WTC11 (cell line): Measurements from ENCODE around the gene VWA8. TPM values are rescaled to one million over a fixed set of nuclear protein-coding genes. Genes with fewer than 3 reads are reported as not detected.

Experiments
- ATAC-seq: fragments of 200-7000 bp; cut with Tn5 transposase; 2 replicates; pipeline ENCODE4 v1.10.0; 2021; ENCODE audit warnings: mild to moderate bottlenecking, moderate library complexity
- CTCF ChIA-PET: fragments of 300-600 bp; sonication (Branson Sonifier 250); formaldehyde crosslinking; loops from one replicate; lab custom pipeline; 2021; ENCODE audit warnings: antibody characterized with exemption; lab: Charles Lee
- POLR2A ChIA-PET: fragments of 350-600 bp; sonication (Branson Sonifier 250); formaldehyde crosslinking; loops from one replicate; lab custom pipeline; 2021; ENCODE audit warnings: antibody characterized with exemption; lab: Charles Lee
- DNase-seq: peaks from one replicate; pipeline ENCODE4 v3.0.0; 2021; ENCODE audit warnings: low spot score
- H3K27ac Mint-ChIP-seq: 2 replicates; pipeline ENCODE4 v1.8.0; 2021; ENCODE audit warnings: mixed read lengths
- H3K27me3 Mint-ChIP-seq: 2 replicates; pipeline ENCODE4 v1.8.0; 2021; ENCODE audit warnings: low read depth, mild to moderate bottlenecking, moderate library complexity, mixed read lengths
- H3K36me3 Mint-ChIP-seq: 2 replicates; pipeline ENCODE4 v1.8.0; 2021; ENCODE audit warnings: mixed read lengths
- H3K4me1 Mint-ChIP-seq: 2 replicates; pipeline ENCODE4 v1.8.0; 2022; ENCODE audit warnings: mixed read lengths
- H3K4me3 Mint-ChIP-seq: 2 replicates; pipeline ENCODE4 v1.8.0; 2021; ENCODE audit warnings: mild to moderate bottlenecking, moderate library complexity, mixed read lengths
- H3K9me3 Mint-ChIP-seq: 2 replicates; pipeline ENCODE4 v1.8.0; 2021; ENCODE audit warnings: mixed read lengths
- CBFB ChIP-seq: sonication (generic); formaldehyde crosslinking; IDR thresholded peaks from 2 replicates; pipeline ENCODE4 v1.8.1; 2022; ENCODE audit warnings: mild to moderate bottlenecking, low read depth, missing genetic modification reagents
- EMX1 ChIP-seq: fragments of 250-450 bp; sonication (Bioruptor Pico); IDR thresholded peaks from 2 replicates; pipeline ENCODE4 v1.8.0; 2021; ENCODE audit warnings: mild to moderate bottlenecking
- ESRRA ChIP-seq: sonication (generic); formaldehyde crosslinking; IDR thresholded peaks from 2 replicates; pipeline ENCODE4 v1.8.1; 2022; ENCODE audit warnings: mild to moderate bottlenecking, missing genetic modification reagents, borderline replicate concordance
- JUN ChIP-seq: sonication (generic); formaldehyde crosslinking; IDR thresholded peaks from 2 replicates; pipeline ENCODE4 v1.8.0; 2023; ENCODE audit warnings: mild to moderate bottlenecking, missing genetic modification reagents
- MXD4 ChIP-seq: fragments of 250-450 bp; sonication (Bioruptor Pico); IDR thresholded peaks from 2 replicates; pipeline ENCODE4 v1.8.0; 2021; ENCODE audit warnings: mild to moderate bottlenecking, moderate library complexity, borderline replicate concordance
- MYBL2 ChIP-seq: sonication (generic); formaldehyde crosslinking; IDR thresholded peaks from 2 replicates; pipeline ENCODE4 v1.8.1; 2023; ENCODE audit warnings: mild to moderate bottlenecking, moderate library complexity, missing genetic modification reagents
- NFATC4 ChIP-seq: fragments of 250-450 bp; sonication (Bioruptor Pico); IDR thresholded peaks from 2 replicates; pipeline ENCODE4 v1.9.0; 2021; ENCODE audit warnings: mild to moderate bottlenecking
- NR3C1 ChIP-seq: sonication (generic); formaldehyde crosslinking; conservative IDR thresholded peaks from 2 replicates; pipeline ENCODE4 v1.8.1; 2023; ENCODE audit warnings: low read depth, mild to moderate bottlenecking, missing genetic modification reagents
- SMAD3 ChIP-seq: sonication (generic); formaldehyde crosslinking; IDR thresholded peaks from 2 replicates; pipeline ENCODE4 v1.8.0; 2022; ENCODE audit warnings: missing genetic modification reagents, mild to moderate bottlenecking, borderline replicate concordance
- SOX15 ChIP-seq: fragments of 250-450 bp; sonication (Bioruptor Pico); IDR thresholded peaks from 2 replicates; pipeline ENCODE4 v1.9.0; 2021; ENCODE audit warnings: mild to moderate bottlenecking
- TP53 ChIP-seq: sonication (generic); formaldehyde crosslinking; IDR thresholded peaks from 2 replicates; pipeline ENCODE4 v1.8.1; 2023; ENCODE audit warnings: mild to moderate bottlenecking, missing genetic modification reagents
- ZNF396 ChIP-seq: fragments of 250-450 bp; sonication (Bioruptor Pico); IDR thresholded peaks from 2 replicates; pipeline ENCODE4 v1.8.0; 2021; ENCODE audit warnings: mild to moderate bottlenecking, moderate library complexity, borderline replicate concordance
- ZNF416 ChIP-seq: fragments of 250-450 bp; sonication (Bioruptor Pico); IDR thresholded peaks from 2 replicates; pipeline ENCODE4 v1.9.0; 2021; ENCODE audit warnings: mild to moderate bottlenecking, inconsistent platforms
- total RNA-seq: library from RNA; stranded (reverse); gene quantifications from 3 replicates; pipeline ENCODE4 v1.2.3, GENCODE V29; 2021
- TF ChIP-seq, protein P1 (sequence below): sonication (generic); formaldehyde crosslinking; IDR thresholded peaks from 2 replicates; pipeline ENCODE4 v1.8.1; 2022; ENCODE audit warnings: mild to moderate bottlenecking, moderate library complexity, missing genetic modification reagents
- TF ChIP-seq, protein P2 (sequence below): sonication (generic); formaldehyde crosslinking; conservative IDR thresholded peaks from 2 replicates; pipeline ENCODE4 v1.8.1; 2022; ENCODE audit warnings: mild to moderate bottlenecking, missing genetic modification reagents
- TF ChIP-seq, protein P3 (sequence below): sonication (generic); formaldehyde crosslinking; IDR thresholded peaks from 2 replicates; pipeline ENCODE4 v1.8.0; 2022; ENCODE audit warnings: mild to moderate bottlenecking, missing genetic modification reagents
- TF ChIP-seq, protein P4 (sequence below): fragments of 200-600 bp; IDR thresholded peaks from 2 replicates; pipeline ENCODE4 v1.8.0; 2022; ENCODE audit warnings: antibody characterized with exemption

The VWA8 gene
- total RNA-seq, 1 experiment from 2014 or later: 19.9 TPM

DNA sequence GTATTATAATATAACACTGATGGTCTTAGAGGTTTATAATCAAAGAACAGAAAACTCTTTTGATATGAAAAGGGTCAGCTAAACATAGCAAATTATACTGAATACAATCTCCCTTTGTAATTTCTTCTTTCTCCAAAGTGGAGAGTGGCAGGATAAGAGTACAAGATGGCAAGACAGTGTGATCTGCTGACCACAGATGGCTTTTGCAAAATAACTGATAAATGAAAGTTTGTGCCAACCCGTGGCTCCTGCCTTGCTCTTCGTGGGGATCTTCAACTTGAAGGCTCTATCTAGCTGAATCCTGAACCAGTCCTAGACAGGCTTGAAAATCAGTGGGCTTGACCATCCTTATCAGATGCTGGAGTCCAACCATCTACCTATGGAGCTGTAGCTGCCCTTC lies 185.7 kb downstream of the VWA8 start:
- TF ChIP-seq TP53 (CRISPR knock-in tag) (no peak), JUN (CRISPR knock-in tag) (no peak)
- ChIA-PET POLR2A (no interaction called here), CTCF (no interaction called here)
- Mint-ChIP-seq H3K4me1 (no peaks in the 10 kb centered on the region), H3K36me3 (no peaks in the 10 kb centered on the region), H3K27me3 (no peaks in the 10 kb centered on the region), H3K4me3 (no peak overlapping the region), H3K9me3 (no peaks in the 10 kb centered on the region), H3K27ac (no peak overlapping the region)
- ATAC-seq (no peak), DNase-seq (no peak)

DNA sequence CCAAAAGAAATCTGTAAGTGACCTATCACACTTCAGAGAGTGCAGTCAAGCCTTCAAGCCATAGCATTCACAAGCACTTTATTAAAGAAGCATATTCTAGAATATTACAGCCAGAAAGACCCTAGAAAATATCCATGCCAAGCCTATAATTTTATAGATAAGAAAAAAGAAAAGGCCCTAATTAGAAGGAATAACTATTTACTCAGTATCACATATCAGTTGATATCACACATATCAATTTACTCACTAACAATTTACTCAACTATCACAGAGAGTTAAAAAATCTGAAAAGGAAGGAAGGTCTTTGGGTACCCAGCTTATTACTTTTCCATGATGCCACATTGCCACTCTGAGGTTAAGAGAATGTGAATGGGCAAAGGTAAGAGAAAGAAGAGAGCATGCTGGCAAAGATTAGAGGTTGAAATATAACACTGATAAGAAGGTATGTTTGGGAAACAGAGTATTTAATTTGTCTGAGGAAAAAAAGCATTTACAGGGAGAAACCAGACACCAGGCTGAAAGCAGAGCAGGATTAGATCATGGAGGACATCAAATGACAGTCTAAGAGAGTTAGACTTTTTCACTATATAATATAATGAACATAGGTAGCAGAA lies 186.2 kb downstream of the VWA8 start:
- ChIA-PET POLR2A (no interaction called here), CTCF (no interaction called here)
- H3K27ac Mint-ChIP-seq: no peak overlapping the region

DNA sequence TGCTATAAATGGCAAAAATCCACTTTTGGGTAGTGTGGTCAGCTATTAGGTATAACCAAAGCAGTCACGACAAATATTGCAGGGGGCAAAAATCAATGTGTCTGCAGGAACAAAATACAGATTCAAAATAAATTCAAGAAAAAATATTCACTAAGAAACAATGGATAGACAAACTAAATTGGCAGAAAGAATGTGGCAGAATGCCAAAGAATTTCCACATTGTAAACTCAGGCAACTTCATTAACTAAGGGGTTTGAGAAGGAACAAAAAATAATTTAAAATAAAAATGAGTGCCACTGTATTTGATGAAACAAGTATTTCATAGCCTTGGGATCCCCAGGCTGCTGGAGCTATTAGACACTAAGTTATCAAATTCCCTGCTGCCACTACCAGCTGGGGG lies 193.1 kb downstream of the VWA8 start:
- H3K9me3 Mint-ChIP-seq: no peaks in the 10 kb centered on the region
- TF ChIP-seq SOX15 (CRISPR knock-in tag) (no peak), ZNF396 (CRISPR knock-in tag) (no peak), CBFB (CRISPR knock-in tag) (no peak), NR3C1 (CRISPR knock-in tag) (no peak), ZNF416 (no peak), MYBL2 (CRISPR knock-in tag) (no peak), MXD4 (CRISPR knock-in tag) (no peak)
- TF ChIP-seq, protein P1, sequence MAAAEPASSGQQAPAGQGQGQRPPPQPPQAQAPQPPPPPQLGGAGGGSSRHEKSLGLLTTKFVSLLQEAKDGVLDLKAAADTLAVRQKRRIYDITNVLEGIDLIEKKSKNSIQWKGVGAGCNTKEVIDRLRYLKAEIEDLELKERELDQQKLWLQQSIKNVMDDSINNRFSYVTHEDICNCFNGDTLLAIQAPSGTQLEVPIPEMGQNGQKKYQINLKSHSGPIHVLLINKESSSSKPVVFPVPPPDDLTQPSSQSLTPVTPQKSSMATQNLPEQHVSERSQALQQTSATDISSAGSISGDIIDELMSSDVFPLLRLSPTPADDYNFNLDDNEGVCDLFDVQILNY (CRISPR knock-in tag): no peak
- TF ChIP-seq, protein P2, sequence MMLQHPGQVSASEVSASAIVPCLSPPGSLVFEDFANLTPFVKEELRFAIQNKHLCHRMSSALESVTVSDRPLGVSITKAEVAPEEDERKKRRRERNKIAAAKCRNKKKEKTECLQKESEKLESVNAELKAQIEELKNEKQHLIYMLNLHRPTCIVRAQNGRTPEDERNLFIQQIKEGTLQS (CRISPR knock-in tag): no peak
- H3K27me3 Mint-ChIP-seq: no peaks in the 10 kb centered on the region
- no peak overlapping the region for H3K4me3 Mint-ChIP-seq
- H3K4me1 Mint-ChIP-seq: peaks cover 4% of the 10 kb centered on the region; the same call in 1 of the 2 replicates
- CTCF ChIA-PET: no interaction called here
- no peak overlapping the region for H3K27ac Mint-ChIP-seq
- H3K36me3 Mint-ChIP-seq: no peaks in the 10 kb centered on the region
- DNase-seq (no peak), ATAC-seq (no peak)
- POLR2A ChIA-PET: no interaction called here

More for the DNA sequence above, 186.2 kb downstream of the VWA8 start:
- DNase-seq (no peak), ATAC-seq (no peak)
- H3K4me1 Mint-ChIP-seq: no peaks in the 10 kb centered on the region
- no peaks in the 10 kb centered on the region for H3K36me3 Mint-ChIP-seq
- no peak overlapping the region for H3K4me3 Mint-ChIP-seq
- no peaks in the 10 kb centered on the region for H3K9me3 Mint-ChIP-seq
- no peaks in the 10 kb centered on the region for H3K27me3 Mint-ChIP-seq
- TF ChIP-seq, protein P3, sequence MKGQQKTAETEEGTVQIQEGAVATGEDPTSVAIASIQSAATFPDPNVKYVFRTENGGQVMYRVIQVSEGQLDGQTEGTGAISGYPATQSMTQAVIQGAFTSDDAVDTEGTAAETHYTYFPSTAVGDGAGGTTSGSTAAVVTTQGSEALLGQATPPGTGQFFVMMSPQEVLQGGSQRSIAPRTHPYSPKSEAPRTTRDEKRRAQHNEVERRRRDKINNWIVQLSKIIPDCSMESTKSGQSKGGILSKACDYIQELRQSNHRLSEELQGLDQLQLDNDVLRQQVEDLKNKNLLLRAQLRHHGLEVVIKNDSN (CRISPR knock-in tag): no peak
- TF ChIP-seq, protein P2 (CRISPR knock-in tag): no peak
- TF ChIP-seq TP53 (CRISPR knock-in tag) (no peak), EMX1 (no peak), ZNF416 (no peak), SMAD3 (CRISPR knock-in tag) (no peak), NFATC4 (CRISPR knock-in tag) (no peak), MXD4 (CRISPR knock-in tag) (no peak), ESRRA (no peak)
- TF ChIP-seq, protein P4, sequence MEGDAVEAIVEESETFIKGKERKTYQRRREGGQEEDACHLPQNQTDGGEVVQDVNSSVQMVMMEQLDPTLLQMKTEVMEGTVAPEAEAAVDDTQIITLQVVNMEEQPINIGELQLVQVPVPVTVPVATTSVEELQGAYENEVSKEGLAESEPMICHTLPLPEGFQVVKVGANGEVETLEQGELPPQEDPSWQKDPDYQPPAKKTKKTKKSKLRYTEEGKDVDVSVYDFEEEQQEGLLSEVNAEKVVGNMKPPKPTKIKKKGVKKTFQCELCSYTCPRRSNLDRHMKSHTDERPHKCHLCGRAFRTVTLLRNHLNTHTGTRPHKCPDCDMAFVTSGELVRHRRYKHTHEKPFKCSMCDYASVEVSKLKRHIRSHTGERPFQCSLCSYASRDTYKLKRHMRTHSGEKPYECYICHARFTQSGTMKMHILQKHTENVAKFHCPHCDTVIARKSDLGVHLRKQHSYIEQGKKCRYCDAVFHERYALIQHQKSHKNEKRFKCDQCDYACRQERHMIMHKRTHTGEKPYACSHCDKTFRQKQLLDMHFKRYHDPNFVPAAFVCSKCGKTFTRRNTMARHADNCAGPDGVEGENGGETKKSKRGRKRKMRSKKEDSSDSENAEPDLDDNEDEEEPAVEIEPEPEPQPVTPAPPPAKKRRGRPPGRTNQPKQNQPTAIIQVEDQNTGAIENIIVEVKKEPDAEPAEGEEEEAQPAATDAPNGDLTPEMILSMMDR: no peak
